NCI-H510A treated with DMSO at 0.1 percent for 48 hours (cell line): ENCODE data around the gene CAND2.
"Not testable (repeated sequence)": the region's sequence is repeated elsewhere in the genome, so short reads cannot be mapped to it uniquely, and the experiment has no call there.

Experiments used
- DNase-seq: peaks from one replicate; lab custom pipeline; 2025; lab: John Stamatoyannopoulos, UW

CAND2 gene

DNA sequence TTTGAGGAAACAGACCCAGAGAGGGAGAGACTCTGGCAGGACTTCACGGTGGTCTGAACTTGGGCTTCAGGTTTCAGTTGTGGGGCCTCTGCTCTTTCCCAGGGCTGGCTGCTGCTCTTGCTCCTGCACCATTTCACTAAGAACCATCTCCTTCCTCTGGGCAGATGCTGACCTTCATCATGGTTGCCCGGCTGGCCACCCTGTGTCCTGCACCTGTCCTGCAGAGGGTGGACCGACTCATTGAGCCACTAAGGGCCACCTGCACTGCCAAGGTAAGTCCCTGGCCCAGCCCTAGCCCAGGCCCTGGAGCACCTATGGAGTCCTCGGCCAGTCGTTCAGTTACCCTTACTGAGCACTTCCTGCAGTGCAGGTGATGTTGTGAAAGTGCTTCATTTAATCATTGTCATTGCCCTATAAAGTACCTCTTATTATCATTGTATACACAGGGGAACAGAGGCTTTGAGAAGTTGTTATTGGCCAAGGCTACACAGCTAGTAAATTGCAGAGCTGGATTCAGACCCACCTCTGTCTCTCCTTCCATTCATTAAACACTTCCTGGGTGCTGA lies 34.9 kb downstream of the CAND2 start:
- peak; percentile 85 for DNase-seq

DNA sequence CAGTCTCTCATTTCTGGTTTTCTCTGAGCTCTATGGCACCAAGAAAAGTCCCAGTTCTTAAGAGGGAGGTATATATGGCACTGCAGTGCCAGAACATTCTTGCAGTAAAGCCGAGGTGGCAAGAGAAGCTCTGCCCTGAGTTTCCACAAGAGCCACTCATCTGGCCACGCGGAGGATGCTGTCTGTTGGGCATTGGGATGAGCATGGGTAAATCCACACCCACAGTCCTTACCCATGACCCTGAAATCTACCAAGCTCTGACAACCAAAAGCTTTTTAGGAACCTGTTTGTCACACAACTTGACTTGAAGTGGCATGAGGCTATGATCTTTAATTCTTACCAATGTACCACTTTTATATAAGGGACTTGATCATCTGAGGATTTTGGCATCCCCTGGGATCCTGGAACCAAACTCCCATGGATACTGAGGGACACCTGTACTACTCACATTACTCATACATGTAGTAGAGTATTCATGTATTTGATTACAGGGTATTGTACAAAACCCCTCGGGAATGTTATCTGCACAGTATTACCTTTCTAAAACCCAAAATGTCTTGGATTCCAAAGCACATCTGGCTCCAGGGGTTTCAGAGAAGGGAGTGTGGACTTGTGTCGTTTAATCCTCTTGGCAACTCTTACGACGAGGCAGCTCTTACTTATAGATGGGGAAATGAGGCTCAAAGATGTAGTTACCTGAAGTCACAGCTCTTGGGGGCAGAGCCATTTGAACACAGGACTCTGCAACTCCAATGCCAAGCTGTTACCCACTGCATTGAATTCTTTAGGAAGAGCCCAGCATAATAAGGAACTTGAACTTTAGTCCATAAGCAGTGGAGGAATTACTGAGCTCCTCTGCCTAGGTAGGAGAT lies 36.1 kb downstream of the CAND2 start:
- no peak for DNase-seq

DNA sequence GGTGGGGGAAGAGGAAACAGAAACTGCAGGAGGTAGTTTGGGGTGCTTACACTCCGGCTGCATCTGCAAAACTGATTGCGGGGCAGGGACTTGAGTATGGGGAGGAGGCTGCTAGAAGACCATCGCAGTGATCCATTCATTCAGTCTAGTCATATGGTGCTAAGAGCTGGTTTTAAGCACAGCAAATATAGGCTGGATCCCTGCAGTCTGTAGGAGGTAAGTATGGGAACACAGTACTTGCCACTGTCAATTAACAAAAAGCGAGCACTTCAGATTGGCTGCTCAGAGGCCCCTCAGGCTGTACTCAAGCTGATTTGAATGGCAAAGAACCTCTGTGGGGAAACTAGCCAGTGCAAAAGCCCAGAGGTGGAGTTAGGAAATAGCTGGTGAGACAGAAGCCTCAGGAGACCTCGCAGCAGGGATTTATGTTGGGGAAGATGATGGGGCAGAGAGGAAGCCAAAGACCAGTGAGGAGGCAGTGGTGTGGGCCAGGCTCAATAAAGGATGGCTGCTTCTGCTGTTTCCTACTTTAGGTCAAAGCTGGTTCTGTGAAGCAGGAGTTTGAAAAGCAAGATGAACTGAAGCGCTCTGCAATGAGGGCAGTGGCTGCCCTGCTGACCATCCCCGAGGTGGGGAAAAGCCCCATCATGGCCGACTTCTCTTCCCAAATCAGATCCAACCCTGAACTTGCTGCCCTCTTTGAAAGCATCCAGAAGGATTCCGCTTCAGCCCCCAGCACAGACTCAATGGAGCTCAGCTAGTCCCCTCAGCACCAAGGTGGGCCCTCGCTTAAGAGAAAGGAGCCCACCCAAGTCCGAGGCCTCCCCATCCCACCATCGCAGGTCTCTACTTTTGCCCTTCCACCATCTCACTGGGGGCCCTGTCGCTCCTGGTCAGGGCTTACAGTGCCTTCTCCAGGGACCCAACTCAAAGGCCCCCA lies 37.0 kb downstream of the CAND2 start:
- no peak for DNase-seq

DNA sequence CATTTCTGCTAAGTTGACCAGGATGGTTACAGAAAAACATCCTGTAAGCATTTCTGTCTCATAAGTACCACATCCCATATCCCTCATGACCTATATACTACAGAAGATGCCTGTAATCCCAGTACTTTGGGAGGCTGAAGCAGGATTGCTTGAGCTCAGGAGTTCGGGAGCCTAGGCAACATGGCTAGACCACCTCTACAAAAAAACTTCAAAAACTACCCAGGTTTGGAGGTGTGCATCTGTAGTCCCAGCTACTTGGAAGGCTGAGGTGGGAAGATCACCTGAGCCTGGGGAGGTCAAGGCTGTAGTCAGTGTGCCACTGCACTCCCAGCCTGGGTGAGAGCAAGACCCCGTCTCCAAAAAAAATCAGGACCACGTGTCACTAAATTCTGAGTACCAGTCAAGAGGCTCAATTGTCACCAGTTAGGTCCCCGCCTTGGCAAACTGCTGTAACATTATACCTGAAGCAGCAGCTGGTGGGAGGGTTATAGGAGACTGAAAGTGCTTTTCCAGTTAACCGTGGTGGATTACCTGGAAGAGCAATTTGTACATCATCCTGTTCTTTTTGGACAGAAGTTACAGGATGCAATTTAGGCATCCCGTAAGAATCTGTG lies 38.7 kb downstream of the CAND2 start:
- DNase-seq = peak; percentile 16

DNA sequence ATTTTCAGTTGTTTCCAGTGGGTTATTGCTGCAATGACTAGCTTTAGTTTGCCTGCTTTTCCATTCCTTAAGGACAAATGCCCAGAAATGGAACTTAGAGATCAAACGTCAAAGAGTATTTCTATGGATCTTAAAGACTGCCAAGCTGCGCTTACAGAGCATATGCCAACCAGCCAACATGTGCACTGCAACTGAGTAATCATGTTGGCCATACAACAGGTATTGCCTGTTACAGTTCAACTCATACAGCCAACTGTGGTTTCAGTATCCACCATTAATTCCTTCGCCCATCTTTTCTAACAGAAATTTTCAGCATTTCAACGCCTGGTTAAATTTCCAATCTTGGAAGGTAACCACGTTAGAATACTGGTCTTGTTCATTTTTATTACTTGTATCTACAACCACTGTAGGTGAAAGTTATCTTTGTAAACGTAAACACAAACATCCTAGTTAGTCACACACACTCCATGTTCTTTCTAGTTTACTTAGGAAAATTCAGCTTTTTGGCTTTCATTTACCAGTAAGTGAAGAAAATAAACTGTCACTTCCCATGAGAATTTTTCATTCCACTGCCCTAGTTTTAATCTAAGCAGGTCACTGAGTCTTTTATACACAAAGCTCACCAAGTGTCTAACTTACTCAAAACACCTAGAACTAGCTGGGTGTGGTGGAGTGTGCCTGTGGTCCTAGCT lies 41.0 kb downstream of the CAND2 start:
- DNase-seq = no peak

DNA sequence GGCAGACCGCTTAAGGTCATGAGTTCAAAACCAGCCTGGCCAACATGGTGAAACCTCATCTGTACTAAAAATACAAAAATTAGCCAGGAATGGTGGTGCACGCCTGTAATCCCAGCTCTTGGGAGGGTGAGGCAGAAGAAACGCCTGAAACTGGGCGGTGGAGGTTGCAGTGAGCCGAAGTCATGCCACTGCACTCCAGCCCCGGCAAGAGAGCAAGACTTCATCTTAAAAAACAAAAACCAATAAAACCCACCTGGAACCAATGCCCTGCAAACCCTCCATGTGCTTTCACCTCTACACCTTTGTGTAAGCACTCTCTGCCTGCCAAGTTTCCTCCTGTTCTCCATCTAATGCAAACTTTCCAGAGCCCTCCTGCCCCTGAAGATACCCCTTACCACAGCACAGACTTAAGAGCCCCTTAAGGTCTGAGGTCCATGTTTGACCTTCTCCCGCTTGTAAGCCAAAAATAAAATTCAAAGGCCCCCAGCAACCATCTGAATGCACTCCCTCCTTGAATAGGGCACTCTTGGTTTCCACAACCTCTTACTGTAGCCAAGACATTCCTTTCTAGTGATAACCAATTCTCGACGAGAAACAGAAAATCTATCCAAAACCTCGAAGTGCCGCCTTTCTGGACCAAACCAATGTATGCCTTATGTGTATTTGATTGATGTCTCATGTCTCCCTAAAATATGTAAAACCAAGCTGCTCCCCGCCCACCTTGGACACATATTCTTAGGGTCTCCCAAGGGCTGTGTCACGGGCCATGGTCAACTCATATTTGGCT lies 41.9 kb downstream of the CAND2 start:
- no peak for DNase-seq

DNA sequence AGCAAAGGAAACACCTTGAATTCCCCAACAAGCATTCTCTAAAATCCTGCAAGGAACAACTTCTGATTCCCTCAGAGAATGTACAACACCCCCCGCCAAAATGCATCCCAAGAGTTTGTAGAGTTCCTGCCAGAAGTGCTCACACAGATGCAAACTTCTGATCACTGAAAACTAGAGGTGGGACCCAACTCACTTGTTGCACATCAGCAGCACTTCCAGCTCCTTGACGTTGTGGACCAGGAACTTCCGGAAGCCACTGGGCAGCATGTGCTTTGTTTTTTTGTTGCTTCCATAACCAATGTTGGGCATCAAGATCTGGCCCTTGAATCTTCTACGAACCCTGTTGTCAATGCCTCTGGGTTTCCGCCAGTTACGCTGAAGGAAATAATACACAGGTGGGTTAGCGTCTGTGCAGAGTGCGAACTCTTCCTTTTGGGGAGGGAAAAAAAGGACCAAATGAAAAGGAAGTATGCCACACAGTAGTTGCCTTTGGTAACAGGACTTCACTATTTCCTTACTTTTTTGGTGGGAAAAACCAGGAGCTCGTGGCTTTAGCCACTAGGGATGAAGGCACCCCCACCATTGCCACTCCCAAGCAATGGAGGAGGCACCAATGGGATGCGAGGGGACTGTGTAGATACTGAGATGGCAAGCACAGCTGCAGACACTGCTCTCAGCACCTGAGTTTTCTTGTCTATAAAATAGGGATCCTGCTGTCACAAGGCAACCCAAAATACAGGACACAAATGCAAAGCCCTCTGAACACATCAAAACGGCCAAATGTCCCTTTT lies 42.9 kb downstream of the CAND2 start:
- no peak for DNase-seq

DNA sequence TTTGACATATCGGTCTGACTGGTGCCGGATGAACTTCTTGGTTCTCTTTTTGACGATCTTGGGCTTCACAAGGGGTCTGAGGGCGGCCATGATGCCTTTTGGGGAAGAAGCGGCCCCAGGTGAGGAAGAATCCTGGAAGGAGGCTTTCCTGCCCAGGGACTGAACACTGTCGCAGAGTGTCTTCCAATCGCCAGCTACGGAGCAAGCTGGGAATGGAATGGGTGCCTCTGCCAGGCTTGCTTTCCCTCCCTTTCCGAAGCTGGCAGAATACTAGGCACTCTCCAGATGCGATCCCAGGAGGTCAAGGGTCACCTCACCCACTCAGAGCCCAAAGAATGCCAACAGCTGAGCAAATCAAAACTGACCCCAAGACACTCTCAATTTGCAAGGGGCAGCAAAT lies 43.7 kb downstream of the CAND2 start:
- not testable (repeated sequence) for DNase-seq

DNA sequence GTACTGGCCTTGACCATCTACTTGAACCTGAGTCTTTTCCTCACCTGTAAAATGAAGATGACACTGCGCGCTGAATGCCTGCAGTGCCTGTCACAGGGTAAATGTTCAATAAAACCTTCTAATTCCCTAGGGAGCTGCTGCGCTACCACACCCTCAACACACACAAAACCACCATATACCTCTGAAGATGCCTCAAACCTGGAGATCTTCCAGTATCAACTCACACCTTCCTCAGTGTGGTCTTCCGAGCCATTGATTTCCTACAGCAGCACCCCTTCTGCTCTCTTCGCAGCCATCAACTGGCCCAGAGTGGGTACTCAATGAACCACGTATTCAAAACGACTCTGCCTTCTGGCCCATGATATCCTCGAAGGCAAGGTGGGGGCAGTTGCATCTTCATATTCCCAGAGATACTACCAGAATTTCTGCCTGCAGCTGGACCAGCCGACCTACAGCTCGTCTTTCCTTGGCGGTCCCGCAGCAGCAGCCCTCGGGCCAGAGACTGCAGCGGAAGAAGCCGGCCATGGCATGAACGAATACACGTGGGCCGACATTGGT lies 44.2 kb downstream of the CAND2 start:
- DNase-seq = no peak

DNA sequence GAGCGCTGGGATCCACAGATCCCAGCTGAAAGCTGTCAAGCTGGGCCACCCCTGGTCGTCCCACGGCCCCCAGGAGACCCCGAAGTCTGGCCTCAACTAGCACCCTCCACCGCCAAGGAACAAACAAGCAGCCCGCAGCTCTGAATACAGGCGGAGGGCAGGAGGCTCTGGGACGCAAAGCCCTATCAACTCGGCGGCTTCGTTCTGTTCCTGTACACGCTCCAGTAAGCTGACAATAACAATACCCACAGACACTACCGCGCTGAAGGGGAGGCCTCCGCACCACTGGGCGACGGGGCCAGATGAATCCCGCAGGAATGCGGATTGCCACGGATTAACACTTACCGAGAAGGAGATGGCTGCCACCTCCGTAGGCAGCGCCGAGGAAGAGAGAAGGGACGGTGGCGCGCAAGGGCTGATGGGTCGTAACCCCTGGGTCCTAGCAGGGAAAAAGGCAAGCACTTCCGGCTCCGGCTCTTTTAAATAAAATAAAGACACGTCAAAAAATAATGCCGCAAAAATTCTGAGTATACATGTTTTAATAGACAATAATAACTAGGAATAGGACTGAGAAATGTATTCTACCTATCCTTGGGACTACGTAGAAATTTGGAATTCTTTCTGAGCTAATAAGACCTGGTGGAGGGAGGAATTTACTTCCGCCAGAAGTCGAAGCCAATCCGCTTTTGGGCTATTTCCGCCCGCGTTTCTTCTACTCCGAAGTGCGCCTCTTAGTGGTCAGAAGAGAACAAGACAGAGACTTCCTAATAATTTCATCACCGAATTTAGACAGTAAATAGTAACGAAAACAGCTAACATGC lies 44.9 kb downstream of the CAND2 start, which contains the start of gene RPL32:
TSS of gene RPL32 (minus strand) at position 417 of the 821 bp plus-strand sequence. CDS start 1,328 bp downstream, outside the sequence.
- DNase-seq = peak; percentile 97

DNA sequence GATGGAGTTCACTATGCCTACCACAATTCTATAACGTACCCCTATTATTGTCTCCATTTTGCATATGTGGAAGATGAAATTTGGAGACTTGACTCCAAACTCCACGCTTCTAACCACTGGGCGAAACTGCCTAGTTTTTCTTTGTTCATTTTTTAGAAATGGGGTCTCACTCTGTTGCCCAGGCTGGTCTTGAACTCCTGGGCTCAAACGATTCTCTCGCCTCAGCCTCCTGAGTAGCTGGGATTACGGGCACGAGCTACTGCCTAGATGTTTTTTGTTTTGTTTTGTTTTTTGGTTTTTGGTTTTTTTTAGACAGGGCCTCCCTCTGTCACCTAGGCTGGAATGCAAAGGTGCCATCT lies 45.5 kb downstream of the CAND2 start:
- DNase-seq = no peak

DNA sequence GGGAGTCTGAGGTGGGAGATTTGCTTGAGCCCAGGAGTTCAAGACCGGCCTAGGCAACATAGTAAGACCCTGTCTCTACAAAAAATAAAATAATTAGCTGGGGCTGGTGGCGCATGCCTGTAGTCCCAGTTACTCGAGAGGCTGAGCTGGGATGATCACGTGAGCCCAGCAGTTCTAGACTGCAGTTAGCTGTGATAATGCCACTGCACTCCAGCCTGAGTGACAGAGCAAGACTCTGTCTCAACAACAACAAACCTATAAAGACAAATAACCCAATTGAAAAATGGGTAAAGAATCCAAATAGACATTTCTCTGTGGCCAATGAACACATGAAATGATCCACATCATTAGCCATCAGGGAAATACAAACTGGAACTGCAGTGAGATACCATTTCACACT lies 46.0 kb downstream of the CAND2 start:
- no peak for DNase-seq

DNA sequence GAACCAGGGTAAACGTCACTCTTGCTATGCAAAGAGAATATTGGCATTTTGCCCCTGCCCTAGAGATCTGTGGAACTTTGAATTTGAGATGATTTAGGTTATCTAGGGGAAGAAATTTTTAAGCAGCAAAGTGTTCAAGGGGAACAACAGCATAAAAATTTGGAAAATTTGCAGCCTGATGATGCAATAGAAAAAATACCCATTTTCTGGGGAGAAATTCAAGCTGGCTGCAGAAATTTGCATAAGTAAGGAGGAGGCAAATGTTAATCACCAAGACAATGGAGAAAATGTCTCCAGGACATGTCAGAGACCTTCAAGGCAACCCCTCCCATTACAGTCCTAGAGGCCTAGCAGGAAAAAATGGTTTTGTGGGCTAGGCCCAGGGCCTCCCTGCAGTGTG lies 49.3 kb downstream of the CAND2 start:
- DNase-seq = no peak

DNA sequence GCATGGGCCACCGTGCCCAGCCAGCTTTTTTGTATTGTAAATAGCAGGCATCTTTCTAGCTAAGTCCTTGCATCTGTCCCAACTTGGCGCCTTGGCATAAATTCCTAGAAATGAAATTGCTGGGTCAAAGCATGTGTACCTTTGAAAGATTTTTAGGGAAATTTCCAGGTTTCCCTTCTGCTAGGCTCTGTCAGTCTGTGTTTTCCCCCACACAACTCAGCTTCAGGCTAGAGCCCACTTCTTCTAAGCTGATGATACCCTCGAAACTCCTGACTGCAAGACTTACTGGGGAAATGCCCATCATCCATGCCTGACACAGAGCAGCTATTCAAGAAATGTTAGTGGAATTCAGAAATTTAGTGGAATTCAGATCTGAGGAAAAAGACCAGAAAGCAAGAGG lies 55.7 kb downstream of the CAND2 start:
- DNase-seq = no peak

DNA sequence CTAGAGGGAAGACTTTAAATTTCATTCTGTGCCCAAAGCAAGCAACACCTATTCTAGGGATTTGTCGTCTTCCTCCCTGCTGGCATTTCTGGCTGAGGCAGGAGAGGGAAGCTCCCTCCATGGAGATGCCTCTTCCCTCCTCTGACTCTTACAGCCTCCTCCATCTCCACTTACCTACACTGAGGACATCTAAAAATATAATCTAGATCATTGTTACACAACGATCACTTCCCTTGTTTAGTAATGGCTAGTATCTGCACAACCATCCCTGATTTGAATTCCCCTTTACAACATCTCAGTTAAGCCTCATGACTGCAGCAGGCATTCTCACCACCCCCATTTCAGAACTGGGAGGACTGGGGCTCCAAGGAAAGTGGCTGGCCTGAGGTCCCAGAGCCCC lies 57.4 kb downstream of the CAND2 start:
- not testable (repeated sequence) for DNase-seq

DNA sequence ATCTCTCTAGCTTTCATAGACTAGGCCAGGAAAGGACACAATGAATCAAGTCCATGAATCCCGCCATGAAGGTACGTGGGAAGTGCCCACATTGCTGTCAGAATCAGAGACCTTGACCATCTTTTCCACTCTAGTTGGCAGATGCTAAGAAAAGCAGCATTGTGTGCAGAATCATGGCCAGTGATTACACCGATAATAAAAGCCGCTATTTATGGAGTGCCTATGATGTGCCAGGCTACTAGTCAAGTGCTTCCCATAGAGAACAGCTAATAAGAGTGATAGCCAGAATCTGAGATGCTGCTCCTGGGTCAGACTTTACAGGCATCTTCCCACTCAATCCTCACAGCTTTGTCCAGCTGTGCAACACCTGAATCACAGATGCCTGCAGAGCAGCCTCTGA lies 58.1 kb downstream of the CAND2 start:
- no peak for DNase-seq

DNA sequence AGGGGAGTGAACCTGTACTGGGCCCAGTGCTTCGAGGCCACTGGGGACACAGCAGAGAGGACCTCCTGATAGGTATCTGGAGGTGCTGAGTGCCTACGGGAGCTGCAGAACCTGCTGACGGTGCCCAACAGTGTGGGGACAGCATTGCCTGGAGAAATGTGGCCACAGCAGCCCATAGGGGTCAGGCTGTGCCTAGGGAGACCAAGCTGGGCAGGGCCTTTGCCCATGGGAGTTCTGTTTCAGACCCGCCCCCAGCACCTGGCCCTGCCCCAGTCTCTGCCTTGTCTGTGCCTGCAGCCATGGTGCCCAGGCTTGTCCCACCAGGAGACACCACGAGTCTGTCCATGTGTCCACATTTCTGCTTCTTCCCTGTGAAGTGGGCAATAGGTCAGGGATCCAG lies 60.1 kb downstream of the CAND2 start:
- DNase-seq = no peak

DNA sequence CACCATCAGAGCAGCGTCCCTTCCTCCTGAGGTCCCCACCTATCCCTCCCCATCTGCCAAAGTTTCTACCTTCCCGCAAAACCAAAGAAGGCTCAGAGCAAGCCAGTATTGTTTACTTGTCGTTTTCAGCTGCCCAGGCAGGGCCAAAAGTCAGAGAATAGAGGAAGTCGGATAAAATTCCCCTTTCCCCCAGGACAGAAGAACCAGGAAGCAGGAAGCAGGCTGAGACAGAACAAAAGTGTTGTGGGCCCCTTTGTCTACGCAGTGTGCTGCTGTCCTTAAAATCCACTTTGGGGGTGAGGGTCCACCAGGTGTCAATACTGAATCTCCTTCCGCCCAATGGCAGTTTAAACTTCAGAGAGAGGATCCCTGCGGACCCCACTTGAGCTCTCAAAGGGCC lies 63.4 kb downstream of the CAND2 start:
- DNase-seq = no peak

DNA sequence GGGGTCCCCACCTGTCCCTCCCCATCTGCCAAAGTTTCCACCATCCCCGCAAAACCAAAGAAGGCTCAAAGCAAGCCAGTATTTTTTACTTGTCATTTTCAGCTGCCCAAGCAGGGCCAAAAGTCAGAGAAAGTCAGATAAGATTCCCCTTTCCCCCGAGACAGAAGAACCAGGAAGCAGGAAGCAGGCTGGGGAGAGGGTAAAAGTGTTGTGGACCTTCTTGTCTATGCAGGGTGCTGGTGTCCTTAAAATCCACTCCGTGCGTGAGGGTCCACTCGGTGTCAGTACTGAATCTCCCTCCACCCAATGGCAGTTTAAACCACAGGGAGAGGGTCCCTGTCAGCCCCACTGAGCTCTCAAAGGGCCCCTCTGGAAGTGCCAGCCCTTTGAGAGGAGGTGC lies 65.1 kb downstream of the CAND2 start:
- no peak for DNase-seq
